Esophagus muscularis mucosa (tissue), 4 donors: ENCODE data around the gene EDNRA.

Source experiments
- EP300 ChIP-seq: sonication (generic); formaldehyde crosslinking; IDR thresholded peaks from one replicate; pipeline ENCODE4 v1.6.1; 2017; ENCODE audit warnings: antibody characterized with exemption
- POLR2A ChIP-seq: fragments of 450-650 bp; IDR thresholded peaks from one replicate; pipeline ENCODE4 v1.6.1; 2017; ENCODE audit warnings: antibody characterized with exemption, moderate library complexity, mild to moderate bottlenecking, low read depth
- POLR2AphosphoS5 ChIP-seq, 2 donors: sonication (generic); formaldehyde crosslinking; IDR thresholded peaks; one replicate each; pipeline ENCODE4 v1.6.1; 2017; ENCODE audit warnings: antibody characterized with exemption in 2 of 2
- TF ChIP-seq, protein P1 (sequence below), 3 experiments: fragments of 200-600 bp in 2 of 3; fragments of 450-650 bp in 1 of 3; sonication (generic) in 2 of 3; IDR thresholded peaks; one replicate each; pipeline ENCODE4 v1.5.1; 2017 to 2019; ENCODE audit warnings: antibody characterized with exemption in 3 of 3, mild to moderate bottlenecking in 2 of 3, moderate library complexity in 1 of 3

DNA sequence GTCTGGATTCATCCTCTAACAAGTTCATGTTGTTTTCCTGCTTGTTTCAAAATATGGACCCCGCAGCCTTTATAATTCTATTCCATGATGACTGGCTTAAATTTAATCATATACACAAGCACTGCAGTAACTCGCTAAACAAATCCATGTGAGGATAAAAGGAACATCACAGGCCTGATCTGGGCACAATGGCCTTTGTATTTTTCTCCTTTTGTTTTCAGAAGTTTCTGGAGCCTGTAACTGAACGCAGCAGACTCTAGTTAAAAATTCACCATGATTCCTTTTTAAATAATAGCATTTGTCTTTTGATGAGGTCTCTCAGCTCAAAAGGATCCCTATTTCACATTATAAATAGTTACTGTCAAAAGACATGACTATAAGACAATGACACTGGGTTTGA, 106.1 kb downstream of the EDNRA start:
- no peak for TF ChIP-seq POLR2AphosphoS5 (IDR thresholded peaks at IDR 0.05)
- TF ChIP-seq, protein P1, sequence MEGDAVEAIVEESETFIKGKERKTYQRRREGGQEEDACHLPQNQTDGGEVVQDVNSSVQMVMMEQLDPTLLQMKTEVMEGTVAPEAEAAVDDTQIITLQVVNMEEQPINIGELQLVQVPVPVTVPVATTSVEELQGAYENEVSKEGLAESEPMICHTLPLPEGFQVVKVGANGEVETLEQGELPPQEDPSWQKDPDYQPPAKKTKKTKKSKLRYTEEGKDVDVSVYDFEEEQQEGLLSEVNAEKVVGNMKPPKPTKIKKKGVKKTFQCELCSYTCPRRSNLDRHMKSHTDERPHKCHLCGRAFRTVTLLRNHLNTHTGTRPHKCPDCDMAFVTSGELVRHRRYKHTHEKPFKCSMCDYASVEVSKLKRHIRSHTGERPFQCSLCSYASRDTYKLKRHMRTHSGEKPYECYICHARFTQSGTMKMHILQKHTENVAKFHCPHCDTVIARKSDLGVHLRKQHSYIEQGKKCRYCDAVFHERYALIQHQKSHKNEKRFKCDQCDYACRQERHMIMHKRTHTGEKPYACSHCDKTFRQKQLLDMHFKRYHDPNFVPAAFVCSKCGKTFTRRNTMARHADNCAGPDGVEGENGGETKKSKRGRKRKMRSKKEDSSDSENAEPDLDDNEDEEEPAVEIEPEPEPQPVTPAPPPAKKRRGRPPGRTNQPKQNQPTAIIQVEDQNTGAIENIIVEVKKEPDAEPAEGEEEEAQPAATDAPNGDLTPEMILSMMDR (IDR thresholded peaks at IDR 0.05), result no peak
- no peak for TF ChIP-seq POLR2A
- TF ChIP-seq EP300, result no peak
